GM12878 (cell line): ENCODE results near the gene CACNA2D3. TPM values are rescaled to one million over a fixed set of nuclear protein-coding genes. Genes with fewer than 3 reads are reported as not detected.

Experiments used
- ATAC-seq: fragments of 200-7000 bp; cut with Tn5 transposase; 3 replicates; pipeline ENCODE4 v1.9.1; 2020; ENCODE audit warnings: mild to moderate bottlenecking, moderate library complexity
- BruUV-seq: library from RNA; stranded (reverse); fragments of 400-500 nt; replicated peaks from 2 replicates; lab custom pipeline; 2021; lab: Mats Ljungman, UMichigan
- CTCF ChIA-PET: fragments of 300-600 bp; sonication (Branson Sonifier 250); formaldehyde crosslinking; extraction: SDS; loops from one replicate; lab custom pipeline; 2021; ENCODE audit warnings: inconsistent platforms; lab: Yijun Ruan, JAX
- POLR2A ChIA-PET: fragments of 350-600 bp; formaldehyde crosslinking; extraction: SDS; loops from one replicate; lab custom pipeline; 2021; ENCODE audit warnings: inconsistent platforms; lab: Charles Lee
- RAD21 ChIA-PET: fragments of 300-600 bp; sonication (Branson Sonifier 250); formaldehyde crosslinking; loops from one replicate; lab custom pipeline; 2023; ENCODE audit warnings: antibody characterized with exemption; ENCODE audit not compliant: unreplicated experiment; lab: Charles Lee
- SMC1A ChIA-PET: fragments of 300-600 bp; sonication (Branson Sonifier 250); formaldehyde crosslinking; loops from one replicate; lab custom pipeline; 2023; ENCODE audit not compliant: unreplicated experiment, uncharacterized antibody; lab: Charles Lee
- DNase-seq: peaks from one replicate; pipeline ENCODE4 v3.0.0-alpha.2; 2011; ENCODE audit warnings: low read depth, low spot score
- FAIRE-seq: peaks from 3 replicates; lab custom pipeline; 2011; peaks lifted over from hg19 to GRCh38; lab: Jason Lieb, UNC
- H2AFZ ChIP-seq: 2 replicates; pipeline ENCODE4 v1.6.0; 2011; ENCODE audit warnings: low read depth, low read length, control low read depth; ENCODE audit not compliant: control insufficient read depth
- H3K27ac ChIP-seq: 2 replicates; pipeline ENCODE4 v1.5.1; 2011; ENCODE audit warnings: control low read depth; ENCODE audit not compliant: control insufficient read depth, insufficient read depth
- H3K27me3 ChIP-seq, 2 experiments: replicated peaks in 1 of 2; 2 replicates each; pipeline versions ENCODE4 v1.6.0 to v1.6.1; 2011; ENCODE audit warnings: low read length in 1 of 2; ENCODE audit not compliant: control insufficient read depth in 2 of 2, insufficient read depth in 2 of 2
- H3K36me3 ChIP-seq, 2 experiments: 2 replicates each; pipeline ENCODE4 v1.5.1; 2011; ENCODE audit warnings: low read length in 1 of 2; ENCODE audit not compliant: control insufficient read depth in 2 of 2, insufficient read depth in 2 of 2
- H3K4me1 ChIP-seq: 2 replicates; pipeline ENCODE4 v1.6.1; 2011; ENCODE audit warnings: mild to moderate bottlenecking, low read length, moderate library complexity, mixed read lengths; ENCODE audit not compliant: control insufficient read depth, insufficient read depth
- H3K4me2 ChIP-seq: 2 replicates; pipeline ENCODE4 v1.6.0; 2011; ENCODE audit warnings: control low read depth; ENCODE audit not compliant: control insufficient read depth, insufficient read depth
- H3K4me3 ChIP-seq: fragments of 200-600 bp; sonication (generic); 2 replicates; pipeline ENCODE4 v1.5.1; 2016
- H3K79me2 ChIP-seq: 2 replicates; pipeline ENCODE4 v1.6.0; 2011; ENCODE audit warnings: low read length; ENCODE audit not compliant: control insufficient read depth, insufficient read depth
- H3K9ac ChIP-seq: 2 replicates; pipeline ENCODE4 v1.8.0; 2011; ENCODE audit warnings: low read length, control low read depth, mixed read lengths; ENCODE audit not compliant: control insufficient read depth, insufficient read depth
- H3K9me3 ChIP-seq: replicated peaks from 3 replicates; pipeline ENCODE4 v1.5.1; 2011; ENCODE audit warnings: mild to moderate bottlenecking, low read length; ENCODE audit not compliant: control insufficient read depth, insufficient read depth
- H4K20me1 ChIP-seq: 2 replicates; pipeline ENCODE4 v1.6.0; 2011; ENCODE audit not compliant: control insufficient read depth, insufficient read depth
- BHLHE40 ChIP-seq, 2 experiments: fragments of 450-650 bp in 1 of 2; IDR thresholded peaks; 2 replicates each; pipeline ENCODE4 v1.6.1; 2011 to 2017; ENCODE audit warnings: low read depth in 2 of 2, borderline replicate concordance in 1 of 2, improper control_type of control experiment in 1 of 2, low read length in 1 of 2, mild to moderate bottlenecking in 1 of 2
- EED ChIP-seq: sonication (generic); IDR thresholded peaks from 2 replicates; pipeline ENCODE4 v1.6.1; 2016; ENCODE audit warnings: antibody characterized with exemption, low read depth
- ESRRA ChIP-seq: IDR thresholded peaks from 2 replicates; pipeline ENCODE4 v1.6.1; 2012; ENCODE audit warnings: mild to moderate bottlenecking, low read length, improper control_type of control experiment
- HCFC1 ChIP-seq: fragments of 150-350 bp; IDR thresholded peaks from 2 replicates; pipeline ENCODE4 v1.6.1; 2014; ENCODE audit warnings: low read length
- IKZF1 ChIP-seq: fragments of 450-650 bp; conservative IDR thresholded peaks from 2 replicates; pipeline ENCODE4 v1.6.1; 2017; ENCODE audit warnings: antibody characterized with exemption, mild to moderate bottlenecking
- MAX ChIP-seq: IDR thresholded peaks from 2 replicates; pipeline ENCODE4 v1.6.1; 2012; ENCODE audit warnings: low read depth, low read length, improper control_type of control experiment
- NBN ChIP-seq: fragments of 450-650 bp; IDR thresholded peaks from 2 replicates; pipeline ENCODE4 v1.6.1; 2016
- SMC3 ChIP-seq: IDR thresholded peaks from 2 replicates; pipeline ENCODE4 v1.6.1; 2011; ENCODE audit warnings: low read length, improper control_type of control experiment, borderline replicate concordance
- ZNF207 ChIP-seq: fragments of 450-650 bp; IDR thresholded peaks from 2 replicates; pipeline ENCODE4 v1.6.1; 2014; ENCODE audit warnings: antibody characterized with exemption, mild to moderate bottlenecking, borderline replicate concordance
- ZNF24 ChIP-seq: fragments of 450-650 bp; IDR thresholded peaks from 2 replicates; pipeline ENCODE4 v1.6.1; 2017; ENCODE audit warnings: antibody characterized with exemption, mild to moderate bottlenecking
- ZNF622 ChIP-seq: fragments of 450-650 bp; IDR thresholded peaks from 2 replicates; pipeline ENCODE4 v1.6.1; 2017; ENCODE audit warnings: mild to moderate bottlenecking, inconsistent platforms
- WGBS: methylation state at CpG from one replicate; pipeline ENCODE4 v1.1.6; 2016; ENCODE audit warnings: low lambda C conversion rate; ENCODE audit not compliant: insufficient replicate concordance, insufficient coverage; ENCODE audit errors: missing lambda C conversion rate; 5-methylcytosine and 5-hydroxymethylcytosine counted together
- in situ Hi-C: fragments of 300-500 bp; cut with MboI; formaldehyde crosslinking; loops from 9 replicates; pipeline ENCODE4 v1.14.3; 2018; ENCODE audit warnings: mixed read lengths
- intact Hi-C: fragments of 100-400 bp; cut with micrococcal nuclease; formaldehyde crosslinking; loops from one replicate; pipeline ENCODE4 v1.14.2; 2022; ENCODE audit not compliant: unreplicated experiment
- polyA plus RNA-seq, 11 experiments: library from polyadenylated mRNA; depleted of rRNA in 4 of 11; unstranded in 6 of 11; stranded (reverse) in 5 of 11; fragments of >200 nt; fragmentation: Nextera tagmentation in 4 of 11; fragmentation: Illumina TruSeq in 1 of 11; extraction: Ambion mirVana in 4 of 11; extraction: Trizol in 1 of 11; gene quantifications; 1 replicate in 1 of 11; 2 replicates in 10 of 11; pipeline versions ENCODE4 v1.2.1 to v1.2.3, GENCODE V29; 2011 to 2016; ENCODE audit warnings: inconsistent platforms in 2 of 11, missing spikeins in 2 of 11, low read depth in 1 of 11
- total RNA-seq, 4 experiments: library from RNA; depleted of rRNA in 3 of 4; stranded (reverse); fragments of >200 nt in 3 of 4; fragmentation: Illumina TruSeq in 1 of 4; extraction: Trizol in 1 of 4; gene quantifications; 2 replicates each; pipeline versions ENCODE4 v1.2.1 to v1.2.3, GENCODE V29; 2013 to 2021
- TF ChIP-seq, protein P1 (sequence below): fragments of 450-650 bp; formaldehyde crosslinking; IDR thresholded peaks from 2 replicates; pipeline ENCODE4 v1.4.0; 2022; ENCODE audit warnings: mild to moderate bottlenecking, moderate library complexity
- TF ChIP-seq, protein P2 (sequence below): fragments of 450-650 bp; IDR thresholded peaks from 2 replicates; pipeline ENCODE4 v1.6.1; 2017; ENCODE audit warnings: low read depth, mild to moderate bottlenecking, moderate library complexity
- TF ChIP-seq, protein P3 (sequence below): IDR thresholded peaks from 2 replicates; pipeline ENCODE4 v1.6.1; 2012; ENCODE audit warnings: improper control_type of control experiment, low read depth, low read length; ENCODE audit not compliant: insufficient replicate concordance

CACNA2D3 gene
- total and polyA plus RNA-seq, 10 of the 15 experiments (the other 5 are each of a cell fraction or from before 2014, with no cell fraction given), result not detected

DNA sequence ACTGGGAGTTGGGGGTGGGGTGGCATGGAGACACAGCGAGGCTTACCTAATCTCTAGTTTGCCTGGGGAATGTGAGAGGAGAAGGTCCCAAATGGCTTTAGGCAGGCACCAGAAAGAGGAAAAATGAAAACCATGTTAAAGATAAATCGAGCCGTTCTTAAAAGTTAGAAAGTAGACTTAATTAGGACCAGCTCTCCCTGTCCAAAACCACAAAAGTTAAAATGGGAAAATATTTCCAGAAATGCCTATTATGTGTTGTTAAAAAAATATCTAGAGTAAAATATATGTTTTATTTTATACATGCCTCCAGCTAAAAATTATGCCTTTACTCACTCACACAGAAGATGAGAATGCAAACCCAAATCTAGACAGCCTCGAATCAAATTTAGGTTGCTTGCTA, 755.4 kb downstream of the CACNA2D3 start:
- H3K36me3 ChIP-seq, result no peaks in the 10 kb centered on the region
- no peaks in the 10 kb centered on the region for H4K20me1 ChIP-seq
- ChIA-PET RAD21 (no interaction called here), CTCF (no interaction called here), POLR2A (interaction anchor here (0.5 kb wide), 1 partner anchor 426 kb away, joined by 3 read pairs; no protein-coding TSS in a partner anchor), SMC1A (no interaction called here)
- in situ Hi-C loops (no loop called here), intact Hi-C loops (no loop called here)
- H3K9ac ChIP-seq, result no peak overlapping the region
- no TSS peak for BruUV-seq
- H3K4me3 ChIP-seq, result no peak overlapping the region
- WGBS, result 46% methylated on average over 4 of the region's 4 CpGs
- H3K4me2 ChIP-seq, result no peak overlapping the region
- no peaks in the 10 kb centered on the region for H3K79me2 ChIP-seq
- ATAC-seq (no peak), DNase-seq (no peak), FAIRE-seq (no peak)
- no peaks in the 10 kb centered on the region for H3K9me3 ChIP-seq
- H3K27me3 ChIP-seq, result 0 out of 4 replicates have a peak, but pooled peaks cover 0 to 2% of the 10 kb centered on the region in 2 experiments
- H3K27ac ChIP-seq, result no peak overlapping the region
- H2AFZ ChIP-seq, result no peak overlapping the region
- TF ChIP-seq, protein P1, sequence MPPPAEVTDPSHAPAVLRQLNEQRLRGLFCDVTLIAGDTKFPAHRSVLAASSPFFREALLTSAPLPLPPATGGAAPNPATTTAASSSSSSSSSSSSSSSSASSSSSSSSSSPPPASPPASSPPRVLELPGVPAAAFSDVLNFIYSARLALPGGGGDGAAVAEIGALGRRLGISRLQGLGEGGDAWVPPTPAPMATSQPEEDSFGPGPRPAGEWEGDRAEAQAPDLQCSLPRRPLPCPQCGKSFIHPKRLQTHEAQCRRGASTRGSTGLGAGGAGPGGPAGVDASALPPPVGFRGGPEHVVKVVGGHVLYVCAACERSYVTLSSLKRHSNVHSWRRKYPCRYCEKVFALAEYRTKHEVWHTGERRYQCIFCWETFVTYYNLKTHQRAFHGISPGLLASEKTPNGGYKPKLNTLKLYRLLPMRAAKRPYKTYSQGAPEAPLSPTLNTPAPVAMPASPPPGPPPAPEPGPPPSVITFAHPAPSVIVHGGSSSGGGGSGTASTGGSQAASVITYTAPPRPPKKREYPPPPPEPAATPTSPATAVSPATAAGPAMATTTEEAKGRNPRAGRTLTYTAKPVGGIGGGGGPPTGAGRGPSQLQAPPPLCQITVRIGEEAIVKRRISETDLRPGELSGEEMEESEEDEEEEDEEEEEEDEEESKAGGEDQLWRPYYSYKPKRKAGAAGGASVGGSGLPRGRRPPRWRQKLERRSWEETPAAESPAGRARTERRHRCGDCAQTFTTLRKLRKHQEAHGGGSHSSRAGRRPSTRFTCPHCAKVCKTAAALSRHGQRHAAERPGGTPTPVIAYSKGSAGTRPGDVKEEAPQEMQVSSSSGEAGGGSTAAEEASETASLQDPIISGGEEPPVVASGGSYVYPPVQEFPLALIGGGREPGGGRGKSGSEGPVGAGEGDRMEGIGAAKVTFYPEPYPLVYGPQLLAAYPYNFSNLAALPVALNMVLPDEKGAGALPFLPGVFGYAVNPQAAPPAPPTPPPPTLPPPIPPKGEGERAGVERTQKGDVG, result no peak
- TF ChIP-seq ZNF24 (no peak), HCFC1 (no peak), IKZF1 (no peak), ZNF207 (no peak), MAX (no peak), EED (no peak), ESRRA (no peak), ZNF622 (no peak), NBN (no peak), BHLHE40 (IDR thresholded peaks at IDR 0.05; ENCODE audit: borderline replicate concordance in 1 of 2, low read depth in 2 of 2, low read length in 1 of 2) (no peak), SMC3 (no peak)
- TF ChIP-seq, protein P2, sequence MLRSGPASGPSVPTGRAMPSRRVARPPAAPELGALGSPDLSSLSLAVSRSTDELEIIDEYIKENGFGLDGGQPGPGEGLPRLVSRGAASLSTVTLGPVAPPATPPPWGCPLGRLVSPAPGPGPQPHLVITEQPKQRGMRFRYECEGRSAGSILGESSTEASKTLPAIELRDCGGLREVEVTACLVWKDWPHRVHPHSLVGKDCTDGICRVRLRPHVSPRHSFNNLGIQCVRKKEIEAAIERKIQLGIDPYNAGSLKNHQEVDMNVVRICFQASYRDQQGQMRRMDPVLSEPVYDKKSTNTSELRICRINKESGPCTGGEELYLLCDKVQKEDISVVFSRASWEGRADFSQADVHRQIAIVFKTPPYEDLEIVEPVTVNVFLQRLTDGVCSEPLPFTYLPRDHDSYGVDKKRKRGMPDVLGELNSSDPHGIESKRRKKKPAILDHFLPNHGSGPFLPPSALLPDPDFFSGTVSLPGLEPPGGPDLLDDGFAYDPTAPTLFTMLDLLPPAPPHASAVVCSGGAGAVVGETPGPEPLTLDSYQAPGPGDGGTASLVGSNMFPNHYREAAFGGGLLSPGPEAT, result no peak
- TF ChIP-seq, protein P3, sequence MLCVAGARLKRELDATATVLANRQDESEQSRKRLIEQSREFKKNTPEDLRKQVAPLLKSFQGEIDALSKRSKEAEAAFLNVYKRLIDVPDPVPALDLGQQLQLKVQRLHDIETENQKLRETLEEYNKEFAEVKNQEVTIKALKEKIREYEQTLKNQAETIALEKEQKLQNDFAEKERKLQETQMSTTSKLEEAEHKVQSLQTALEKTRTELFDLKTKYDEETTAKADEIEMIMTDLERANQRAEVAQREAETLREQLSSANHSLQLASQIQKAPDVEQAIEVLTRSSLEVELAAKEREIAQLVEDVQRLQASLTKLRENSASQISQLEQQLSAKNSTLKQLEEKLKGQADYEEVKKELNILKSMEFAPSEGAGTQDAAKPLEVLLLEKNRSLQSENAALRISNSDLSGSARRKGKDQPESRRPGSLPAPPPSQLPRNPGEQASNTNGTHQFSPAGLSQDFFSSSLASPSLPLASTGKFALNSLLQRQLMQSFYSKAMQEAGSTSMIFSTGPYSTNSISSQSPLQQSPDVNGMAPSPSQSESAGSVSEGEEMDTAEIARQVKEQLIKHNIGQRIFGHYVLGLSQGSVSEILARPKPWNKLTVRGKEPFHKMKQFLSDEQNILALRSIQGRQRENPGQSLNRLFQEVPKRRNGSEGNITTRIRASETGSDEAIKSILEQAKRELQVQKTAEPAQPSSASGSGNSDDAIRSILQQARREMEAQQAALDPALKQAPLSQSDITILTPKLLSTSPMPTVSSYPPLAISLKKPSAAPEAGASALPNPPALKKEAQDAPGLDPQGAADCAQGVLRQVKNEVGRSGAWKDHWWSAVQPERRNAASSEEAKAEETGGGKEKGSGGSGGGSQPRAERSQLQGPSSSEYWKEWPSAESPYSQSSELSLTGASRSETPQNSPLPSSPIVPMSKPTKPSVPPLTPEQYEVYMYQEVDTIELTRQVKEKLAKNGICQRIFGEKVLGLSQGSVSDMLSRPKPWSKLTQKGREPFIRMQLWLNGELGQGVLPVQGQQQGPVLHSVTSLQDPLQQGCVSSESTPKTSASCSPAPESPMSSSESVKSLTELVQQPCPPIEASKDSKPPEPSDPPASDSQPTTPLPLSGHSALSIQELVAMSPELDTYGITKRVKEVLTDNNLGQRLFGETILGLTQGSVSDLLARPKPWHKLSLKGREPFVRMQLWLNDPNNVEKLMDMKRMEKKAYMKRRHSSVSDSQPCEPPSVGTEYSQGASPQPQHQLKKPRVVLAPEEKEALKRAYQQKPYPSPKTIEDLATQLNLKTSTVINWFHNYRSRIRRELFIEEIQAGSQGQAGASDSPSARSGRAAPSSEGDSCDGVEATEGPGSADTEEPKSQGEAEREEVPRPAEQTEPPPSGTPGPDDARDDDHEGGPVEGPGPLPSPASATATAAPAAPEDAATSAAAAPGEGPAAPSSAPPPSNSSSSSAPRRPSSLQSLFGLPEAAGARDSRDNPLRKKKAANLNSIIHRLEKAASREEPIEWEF, result no peak
- H3K4me1 ChIP-seq, result no peaks in the 10 kb centered on the region
